H1 (cell line): ENCODE results near the gene SRD5A3. TPM values are rescaled to one million over a fixed set of nuclear protein-coding genes. Genes with fewer than 3 reads are reported as not detected.

Experiments
- GABPA ChIP-seq: IDR thresholded peaks from 2 replicates; pipeline ENCODE4 v1.6.1; 2011; ENCODE audit warnings: mild to moderate bottlenecking, low read length, moderate library complexity, borderline replicate concordance; ENCODE audit not compliant: insufficient read depth
- HDAC2 ChIP-seq, 2 experiments: fragments of 300-600 bp in 1 of 2; sonication (generic) in 1 of 2; IDR thresholded peaks; 2 replicates each; pipeline ENCODE4 v1.6.1; 2011 to 2012; ENCODE audit warnings: low read depth in 2 of 2, low read length in 2 of 2, mild to moderate bottlenecking in 2 of 2, moderate library complexity in 2 of 2, borderline replicate concordance in 1 of 2, inconsistent platforms in 1 of 2
- HDAC6 ChIP-seq: IDR thresholded peaks from one replicate; pipeline ENCODE4 v1.7.1; 2012; ENCODE audit warnings: low read depth, mild to moderate bottlenecking, inconsistent platforms, low read length, moderate library complexity
- NANOG ChIP-seq: IDR thresholded peaks from 2 replicates; pipeline ENCODE4 v1.6.1; 2011; ENCODE audit warnings: low read length, low read depth, mild to moderate bottlenecking, inconsistent platforms; ENCODE audit not compliant: insufficient read depth, poor library complexity, severe bottlenecking
- SAP30 ChIP-seq: fragments of 300-600 bp; sonication (generic); IDR thresholded peaks from 2 replicates; pipeline ENCODE4 v1.7.1; 2012; ENCODE audit warnings: low read length, moderate library complexity, mild to moderate bottlenecking, inconsistent platforms; ENCODE audit not compliant: insufficient read depth, insufficient replicate concordance
- polyA plus RNA-seq, 7 experiments: library from polyadenylated mRNA; depleted of rRNA in 3 of 7; stranded (reverse) in 5 of 7; unstranded in 2 of 7; fragments of >200 nt in 5 of 7; fragments of 200-250 nt in 2 of 7; gene quantifications; 1 replicate in 5 of 7; 2 replicates in 1 of 7; 4 replicates in 1 of 7; pipeline versions ENCODE4 v1.2.1 to v1.2.3, GENCODE V29; 2011 to 2013; ENCODE audit warnings: missing spikeins in 2 of 7, mixed read lengths in 2 of 7
- total RNA-seq: library from RNA; stranded (reverse); fragmentation: NEBNext Ultra II Directional; extraction: Animal tissue kit (Norgen Biotek cat#: 25700); gene quantifications from 2 replicates; pipeline ENCODE4 v1.2.1, GENCODE V29; 2021

SRD5A3 gene
- total and polyA plus RNA-seq, 2 of the 8 experiments (the other 6 are each of a cell fraction or from before 2014, with no cell fraction given), result 19.6 to 34.6 TPM

DNA sequence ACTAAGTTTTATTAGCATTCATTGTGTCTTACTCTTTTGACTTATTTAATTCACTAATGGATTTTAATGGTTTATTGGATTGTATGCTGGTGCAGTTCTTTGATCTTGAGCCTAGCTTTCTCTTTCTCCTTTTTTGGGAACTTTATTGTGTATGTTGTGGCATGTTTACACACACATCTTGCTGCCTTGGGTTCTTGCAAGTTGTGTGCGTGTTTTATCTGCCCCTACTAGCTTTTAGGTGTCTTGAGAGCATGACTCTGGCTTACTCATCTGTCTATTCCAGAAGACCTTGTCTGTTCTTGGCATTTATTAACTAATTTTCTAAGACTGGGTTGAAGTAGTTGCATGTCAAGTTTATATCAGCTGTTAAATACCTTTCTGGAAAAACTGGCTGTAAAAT, 52.4 kb downstream of the SRD5A3 start (continued):
- TF ChIP-seq NANOG, result no peak
- TF ChIP-seq SAP30, result no peak
- no peak for TF ChIP-seq HDAC2 (IDR thresholded peaks at IDR 0.05; ENCODE audit: borderline replicate concordance in 1 of 2, low read depth in 2 of 2, low read length in 2 of 2)
- TF ChIP-seq HDAC6, result no peak
- TF ChIP-seq GABPA, result no peak
